K562 (cell line): ENCODE results near the gene ZNF438.

Experiments
- CTCF ChIP-seq, 3 experiments: IDR thresholded peaks in 2 of 3; conservative IDR thresholded peaks in 1 of 3; 2 replicates each; pipeline ENCODE4 v1.5.1; 2011 to 2012; ENCODE audit warnings: low read length in 3 of 3, mild to moderate bottlenecking in 3 of 3, control low read depth in 2 of 3, improper control_type of control experiment in 1 of 3, inconsistent platforms in 1 of 3, low read depth in 1 of 3, mixed read lengths in 1 of 3, moderate library complexity in 1 of 3; ENCODE audit not compliant: insufficient read depth in 2 of 3
- GABPB1 ChIP-seq: sonication (generic); formaldehyde crosslinking; IDR thresholded peaks from 2 replicates; pipeline ENCODE4 v1.8.0; 2022; ENCODE audit warnings: mild to moderate bottlenecking, missing genetic modification reagents
- HEY1 ChIP-seq: fragments of 250-450 bp; sonication (Bioruptor Pico); IDR thresholded peaks from 2 replicates; pipeline ENCODE4 v1.5.0; 2020; ENCODE audit warnings: mild to moderate bottlenecking, moderate library complexity, borderline replicate concordance
- JUND ChIP-seq, 2 experiments: IDR thresholded peaks; 2 replicates in 1 of 2; 3 replicates in 1 of 2; pipeline ENCODE4 v1.6.1; 2011; ENCODE audit warnings: borderline replicate concordance in 2 of 2, low read depth in 2 of 2, low read length in 2 of 2, improper control_type of control experiment in 1 of 2, missing biosample characterization in 1 of 2, missing genetic modification characterization in 1 of 2, missing genetic modification reagents in 1 of 2
- MAFF ChIP-seq: IDR thresholded peaks from 2 replicates; pipeline ENCODE4 v1.6.1; 2012; ENCODE audit warnings: low read length, improper control_type of control experiment
- MAFK ChIP-seq: IDR thresholded peaks from 2 replicates; pipeline ENCODE4 v1.6.1; 2011; ENCODE audit warnings: low read length, improper control_type of control experiment
- PBX2 ChIP-seq, 2 experiments: IDR thresholded peaks in 1 of 2; conservative IDR thresholded peaks in 1 of 2; 2 replicates each; pipeline ENCODE4 v1.6.1; 2016; ENCODE audit warnings: low read depth in 2 of 2, mild to moderate bottlenecking in 1 of 2, missing compliant biosample characterization in 1 of 2, missing genetic modification characterization in 1 of 2, moderate library complexity in 1 of 2
- RAD21 ChIP-seq, 2 experiments: fragments of 250-450 bp in 1 of 2; fragments of 450-650 bp in 1 of 2; sonication (Bioruptor Pico) in 1 of 2; formaldehyde crosslinking in 1 of 2; IDR thresholded peaks in 1 of 2; conservative IDR thresholded peaks in 1 of 2; 2 replicates each; pipeline versions ENCODE4 v1.4.0 to v1.8.0; 2020 to 2022; ENCODE audit warnings: mild to moderate bottlenecking in 2 of 2, moderate library complexity in 1 of 2
- TF ChIP-seq, protein P1 (sequence below): fragments of 250-450 bp; sonication (Bioruptor Pico); IDR thresholded peaks from 2 replicates; pipeline ENCODE4 v1.8.0; 2021; ENCODE audit warnings: mild to moderate bottlenecking, moderate library complexity

GRCh38 chr10:30968711-30969110 is 63.0 kb downstream of the ZNF438 start:
- TF ChIP-seq HEY1 (no peak), RAD21 (CRISPR knock-in tag; conservative IDR thresholded peaks at IDR 0.05 in 1 of 2, IDR thresholded peaks at IDR 0.05 in 1 of 2) (no peak), PBX2 (CRISPR knock-in tag; IDR thresholded peaks at IDR 0.05; ENCODE audit: low read depth) (no peak), PBX2 (tag; conservative IDR thresholded peaks at IDR 0.05; ENCODE audit: low read depth) (no peak), MAFF (no peak), CTCF (IDR thresholded peaks at IDR 0.05 in 2 of 3, conservative IDR thresholded peaks at IDR 0.05 in 1 of 3; ENCODE audit: insufficient read depth in 2 of 3, low read depth in 1 of 3, low read length in 3 of 3) (no peak), GABPB1 (CRISPR knock-in tag) (no peak), MAFK (no peak), JUND (IDR thresholded peaks at IDR 0.05; ENCODE audit: borderline replicate concordance, low read depth, low read length) (no peak), JUND (tag; IDR thresholded peaks at IDR 0.05; ENCODE audit: borderline replicate concordance, low read depth, low read length) (no peak)
- TF ChIP-seq, protein P1, sequence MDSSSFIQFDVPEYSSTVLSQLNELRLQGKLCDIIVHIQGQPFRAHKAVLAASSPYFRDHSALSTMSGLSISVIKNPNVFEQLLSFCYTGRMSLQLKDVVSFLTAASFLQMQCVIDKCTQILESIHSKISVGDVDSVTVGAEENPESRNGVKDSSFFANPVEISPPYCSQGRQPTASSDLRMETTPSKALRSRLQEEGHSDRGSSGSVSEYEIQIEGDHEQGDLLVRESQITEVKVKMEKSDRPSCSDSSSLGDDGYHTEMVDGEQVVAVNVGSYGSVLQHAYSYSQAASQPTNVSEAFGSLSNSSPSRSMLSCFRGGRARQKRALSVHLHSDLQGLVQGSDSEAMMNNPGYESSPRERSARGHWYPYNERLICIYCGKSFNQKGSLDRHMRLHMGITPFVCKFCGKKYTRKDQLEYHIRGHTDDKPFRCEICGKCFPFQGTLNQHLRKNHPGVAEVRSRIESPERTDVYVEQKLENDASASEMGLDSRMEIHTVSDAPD (CRISPR knock-in tag): no peak
